PC-3 (cell line): Measurements from ENCODE around the gene STAT5B. TPM values are rescaled to one million over a fixed set of nuclear protein-coding genes. Genes with fewer than 3 reads are reported as not detected.
"Not testable (repeated sequence)": the region's sequence is repeated elsewhere in the genome, so short reads cannot be mapped to it uniquely, and the experiment has no call there.

ENCODE experiments used
- ATAC-seq: fragments of 200-7000 bp; cut with Tn5 transposase; 2 replicates; pipeline ENCODE4 v1.9.1; 2020; ENCODE audit warnings: mild to moderate bottlenecking, moderate library complexity
- BruUV-seq: library from RNA; stranded (reverse); fragments of 400-500 nt; replicated peaks from 2 replicates; lab custom pipeline; 2021; lab: Mats Ljungman, UMichigan
- CTCF ChIA-PET: fragments of 300-600 bp; sonication (Branson Sonifier 250); formaldehyde crosslinking; loops from one replicate; lab custom pipeline; 2022; ENCODE audit warnings: antibody characterized with exemption; lab: Charles Lee
- POLR2A ChIA-PET: fragments of 300-600 bp; sonication (Branson Sonifier 250); formaldehyde crosslinking; loops from one replicate; lab custom pipeline; 2022; ENCODE audit warnings: antibody characterized with exemption; ENCODE audit not compliant: unreplicated experiment; lab: Charles Lee
- DNase-seq: peaks from one replicate; pipeline ENCODE4 v3.0.0-alpha.2; 2015
- H2AFZ ChIP-seq: fragments of 300-600 bp; sonication (generic); 2 replicates; pipeline ENCODE4 v1.6.0; 2016; ENCODE audit warnings: antibody characterized with exemption, low read length
- H3F3A ChIP-seq: fragments of 300-600 bp; sonication (generic); one replicate; pipeline ENCODE4 v1.6.0; 2017; ENCODE audit warnings: antibody characterized with exemption, low read length, control low read depth, mild to moderate bottlenecking; ENCODE audit not compliant: unreplicated experiment
- H3K27ac ChIP-seq: fragments of 300-600 bp; sonication (generic); 2 replicates; pipeline ENCODE4 v1.5.1; 2016; ENCODE audit warnings: mild to moderate bottlenecking, low read length
- H3K27me3 ChIP-seq: fragments of 300-600 bp; sonication (generic); 2 replicates; pipeline ENCODE4 v1.6.1; 2016; ENCODE audit warnings: low read length, mixed read lengths
- H3K36me3 ChIP-seq: fragments of 300-600 bp; sonication (generic); 2 replicates; pipeline ENCODE4 v1.6.1; 2016; ENCODE audit warnings: low read depth, mixed run types, low read length, mixed read lengths
- H3K4me1 ChIP-seq: fragments of 300-600 bp; sonication (generic); 2 replicates; pipeline ENCODE4 v1.5.1; 2016; ENCODE audit warnings: low read length; ENCODE audit not compliant: insufficient read depth
- H3K4me2 ChIP-seq: fragments of 300-600 bp; sonication (generic); 2 replicates; pipeline ENCODE4 v1.6.0; 2016; ENCODE audit warnings: low read length
- H3K4me3 ChIP-seq: fragments of 300-600 bp; sonication (generic); 2 replicates; pipeline ENCODE4 v1.5.1; 2016; ENCODE audit warnings: mild to moderate bottlenecking, low read length, mixed read lengths
- H3K79me2 ChIP-seq: fragments of 300-600 bp; sonication (generic); 2 replicates; pipeline ENCODE4 v1.6.1; 2017; ENCODE audit warnings: low read length, mixed read lengths
- H3K9ac ChIP-seq: fragments of 300-600 bp; sonication (generic); 2 replicates; pipeline ENCODE4 v1.6.0; 2016; ENCODE audit warnings: mild to moderate bottlenecking, low read length
- H3K9me2 ChIP-seq: fragments of 300-600 bp; sonication (generic); replicated peaks from 2 replicates; pipeline ENCODE4 v1.6.1; 2016; ENCODE audit warnings: mixed run types, low read length, mixed read lengths
- H3K9me3 ChIP-seq: fragments of 300-600 bp; sonication (generic); 2 replicates; pipeline ENCODE4 v1.6.1; 2016; ENCODE audit warnings: low read length, mixed read lengths
- H4K20me1 ChIP-seq: fragments of 300-600 bp; sonication (generic); 2 replicates; pipeline ENCODE4 v1.6.1; 2016; ENCODE audit warnings: low read length, mixed read lengths
- CTCF ChIP-seq: fragments of 300-600 bp; sonication (generic); conservative IDR thresholded peaks from 2 replicates; pipeline ENCODE4 v1.5.1; 2017; ENCODE audit warnings: antibody characterized with exemption, low read depth, mild to moderate bottlenecking, low read length
- EZH2 ChIP-seq: fragments of 300-600 bp; sonication (generic); IDR thresholded peaks from one replicate; pipeline ENCODE4 v1.6.1; 2017; ENCODE audit warnings: antibody characterized with exemption, mild to moderate bottlenecking, low read length; ENCODE audit not compliant: unreplicated experiment
- EZH2phosphoT487 ChIP-seq: fragments of 300-600 bp; sonication (generic); IDR thresholded peaks from 2 replicates; pipeline ENCODE4 v1.6.1; 2018; ENCODE audit warnings: mild to moderate bottlenecking, antibody characterized with exemption, low read length, borderline replicate concordance
- intact Hi-C: fragments of 100-400 bp; cut with micrococcal nuclease; formaldehyde crosslinking; loops from 2 replicates; pipeline ENCODE4 v1.9.0; 2023
- total RNA-seq: library from RNA; depleted of rRNA; stranded (reverse); fragments of >200 nt; gene quantifications from 2 replicates; pipeline ENCODE4 v1.2.3, GENCODE V29; 2014

The STAT5B gene
- total RNA-seq, 1 experiment from 2014 or later, result not detected

- POLR2A ChIA-PET, result no interaction called here
- intact Hi-C loops, result no loop called here
- DNase-seq (no peak), ATAC-seq (no peak)
- Histone ChIP-seq H3K79me2 (no peaks in the 10 kb centered on the region), H3K4me1 (no peaks in the 10 kb centered on the region), H3K36me3 (no peaks in the 10 kb centered on the region), H3K9me3 (no peaks in the 10 kb centered on the region), H3K27ac (no peak overlapping the region), H3K4me2 (no peak overlapping the region), H3K27me3 (no peaks in the 10 kb centered on the region), H3K4me3 (no peak overlapping the region), H3K9me2 (no peaks in the 10 kb centered on the region), H2AFZ (no peak overlapping the region), H3K9ac (no peak overlapping the region), H3F3A (no peaks in the 10 kb centered on the region), H4K20me1 (no peaks in the 10 kb centered on the region)
- TF ChIP-seq EZH2 (no peak), EZH2phosphoT487 (no peak), CTCF (no peak)
- CTCF ChIA-PET, result no interaction called here
- no TSS peak for BruUV-seq
Observed at GRCh38 chr17:42266918-42267766, 9.0 kb downstream of the STAT5B start.

- CTCF ChIA-PET, result no interaction called here
- H3K9me3 ChIP-seq, result no peaks in the 10 kb centered on the region
- TF ChIP-seq CTCF (no peak), EZH2 (no peak), EZH2phosphoT487 (no peak)
- no peaks in the 10 kb centered on the region for H3K36me3 ChIP-seq
- POLR2A ChIA-PET, result no interaction called here
- BruUV-seq, result no TSS peak
- H3K4me3 ChIP-seq, result no peak overlapping the region
- H4K20me1 ChIP-seq, result no peaks in the 10 kb centered on the region
- H3K9me2 ChIP-seq, result no peaks in the 10 kb centered on the region
- no peak for ATAC-seq
- H3K27ac ChIP-seq, result no peak overlapping the region
- no peak overlapping the region for H3K9ac ChIP-seq
- no peak for DNase-seq
- no peaks in the 10 kb centered on the region for H3K79me2 ChIP-seq
- H3K4me2 ChIP-seq, result no peak overlapping the region
- no peaks in the 10 kb centered on the region for H3F3A ChIP-seq
- no peaks in the 10 kb centered on the region for H3K4me1 ChIP-seq
- no peaks in the 10 kb centered on the region for H3K27me3 ChIP-seq
- intact Hi-C loops, result no loop called here
- H2AFZ ChIP-seq, result no peak overlapping the region
Observed at GRCh38 chr17:42266462-42266861, 9.7 kb downstream of the STAT5B start.

GRCh38 chr17:42264366-42264765, 11.8 kb downstream of the STAT5B start:
- not testable (repeated sequence) for H3K4me1 ChIP-seq

More at GRCh38 chr17:42264366-42264765, 11.8 kb downstream of the STAT5B start:
- intact Hi-C loops, H3K79me2 ChIP-seq, H3K4me2 ChIP-seq, DNase-seq, H3K27me3 ChIP-seq, H3K9ac ChIP-seq, H3K27ac ChIP-seq, H3F3A ChIP-seq, H3K4me3 ChIP-seq, CTCF ChIA-PET, ATAC-seq, POLR2A ChIA-PET, BruUV-seq, H3K9me2 ChIP-seq, H2AFZ ChIP-seq, H3K9me3 ChIP-seq, H3K36me3 ChIP-seq, H4K20me1 ChIP-seq: not testable (repeated sequence)
